SK-MEL-5 (cell line): ENCODE results near the gene LCN15. TPM values are rescaled to one million over a fixed set of nuclear protein-coding genes. Genes with fewer than 3 reads are reported as not detected.

ENCODE experiments used
- DNase-seq: peaks from one replicate; pipeline ENCODE4 v3.0.0-alpha.2; 2016; ENCODE audit warnings: low read depth, low spot score
- in situ Hi-C: cut with HindIII; loops from 2 replicates; pipeline ENCODE4 v1.10.0; 2016; ENCODE audit warnings: low sequenced_read_pairs, high pct_unique_total_duplicates, low pct_unique_long_range_greater_than_20kb
- total RNA-seq: library from RNA; depleted of rRNA; stranded (reverse); fragments of >200 nt; shearing (Covaris generic); gene quantifications from 2 replicates; pipeline ENCODE4 v1.2.3, GENCODE V29; 2014

Gene LCN15
- total RNA-seq, 1 experiment from 2014 or later, result 0.05 TPM

DNA sequence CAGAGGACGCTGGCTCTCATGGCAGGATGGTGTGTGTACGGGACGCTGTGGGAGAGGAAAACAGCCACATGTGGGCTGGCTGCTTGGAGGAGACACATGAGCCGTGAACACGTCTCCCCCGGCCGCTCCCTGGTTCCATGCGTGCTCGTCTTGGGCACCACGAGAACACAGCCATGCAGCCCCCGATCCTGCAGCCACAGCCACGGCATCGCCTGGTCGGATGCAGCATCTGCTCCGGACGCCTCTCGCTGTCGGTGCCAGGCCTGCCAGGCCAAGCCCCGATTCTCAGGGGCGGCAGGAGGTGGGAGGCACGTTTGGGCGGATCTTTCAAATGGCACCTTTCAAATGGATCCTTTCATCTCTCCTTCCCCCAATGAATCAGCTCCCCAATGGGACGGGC, 24.8 kb downstream of the LCN15 start:
- DNase-seq, result no peak
- in situ Hi-C loops, result no loop called here

DNA sequence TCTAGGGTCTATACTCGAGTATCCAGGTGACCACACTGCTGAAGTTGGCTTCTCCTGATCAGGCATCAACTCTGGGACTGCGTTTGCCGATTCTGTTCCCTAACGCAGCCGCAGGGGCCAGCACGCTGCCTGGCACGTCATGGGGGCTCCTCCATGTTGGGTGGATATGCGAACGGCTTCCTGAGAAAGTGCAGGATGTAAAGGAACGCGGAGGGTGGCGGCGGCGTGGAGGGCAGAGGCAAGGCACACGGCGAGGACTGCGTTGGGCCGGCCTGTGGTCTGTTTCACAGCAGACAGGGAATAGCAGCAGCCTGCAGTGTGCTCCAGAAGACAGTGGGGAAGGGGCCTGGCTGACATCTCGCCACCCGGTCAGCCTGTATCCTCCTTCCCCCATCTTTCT, 25.4 kb downstream of the LCN15 start:
- no peak for DNase-seq
- in situ Hi-C loops, result no loop called here

DNA sequence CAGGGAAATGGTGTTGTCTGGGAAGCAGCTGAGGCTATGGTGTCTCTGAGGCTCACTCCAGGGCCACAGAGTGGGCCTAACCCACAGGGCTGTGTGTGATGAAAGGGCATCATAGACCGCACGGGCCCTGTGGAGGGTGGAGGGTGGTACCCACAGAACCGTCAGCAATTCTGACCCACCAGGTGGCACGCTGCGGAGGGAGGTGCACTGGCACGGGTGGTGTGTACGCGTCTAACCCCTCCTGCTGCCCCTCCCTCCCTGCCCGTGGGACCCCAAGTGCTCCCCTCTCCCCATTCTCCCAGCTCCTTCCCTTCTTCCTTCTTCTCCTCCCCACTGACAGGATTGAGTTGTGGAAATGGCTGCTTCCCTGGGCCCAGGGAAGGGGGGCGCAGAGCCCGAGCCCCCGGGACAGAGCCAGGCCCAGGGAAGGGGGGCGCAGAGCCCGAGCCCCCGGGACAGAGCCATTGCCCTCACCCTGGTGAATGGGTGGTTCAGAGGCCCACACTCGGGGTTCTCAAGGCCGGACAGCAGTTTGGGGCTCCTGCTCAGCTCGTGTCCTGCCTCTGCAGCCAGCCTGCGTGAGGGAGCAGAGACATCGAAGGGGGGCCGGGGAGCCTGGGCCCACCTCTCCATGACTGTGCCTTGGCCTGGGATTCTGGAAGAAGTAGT, 28.4 kb downstream of the LCN15 start:
- in situ Hi-C loops, result no loop called here
- DNase-seq, result no peak

DNA sequence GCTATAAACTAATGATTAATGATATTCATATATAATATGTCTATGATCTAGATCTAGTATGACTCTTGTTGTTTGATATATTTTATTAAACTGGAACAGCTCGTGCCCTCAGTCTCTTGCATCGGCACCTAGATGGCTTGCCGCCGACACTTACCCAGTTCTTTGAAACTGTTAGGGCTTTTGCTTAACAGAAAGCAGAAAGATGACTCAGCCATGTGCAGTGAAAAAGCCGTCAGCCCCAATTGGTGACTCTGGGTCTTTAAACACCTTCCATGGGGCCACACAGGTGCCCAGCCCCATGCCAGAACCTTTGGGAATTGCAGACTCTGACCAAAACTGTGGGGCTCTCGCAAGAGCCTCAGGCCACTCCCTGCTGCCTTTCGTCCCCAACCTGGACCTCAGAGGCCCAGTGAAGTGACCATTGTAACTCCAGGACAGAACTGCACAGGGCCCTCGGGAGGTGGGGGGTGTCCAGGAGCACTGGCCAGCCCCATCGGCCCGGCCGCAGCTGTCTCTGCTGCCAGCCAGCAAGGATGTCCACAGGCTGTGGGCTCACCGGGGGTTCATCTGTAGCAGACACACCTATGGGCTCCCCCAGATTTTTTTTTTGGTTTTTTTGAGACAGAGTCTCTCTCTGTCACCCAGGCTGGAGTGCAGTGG, 29.4 kb downstream of the LCN15 start:
- DNase-seq, result no peak
- in situ Hi-C loops, result no loop called here

DNA sequence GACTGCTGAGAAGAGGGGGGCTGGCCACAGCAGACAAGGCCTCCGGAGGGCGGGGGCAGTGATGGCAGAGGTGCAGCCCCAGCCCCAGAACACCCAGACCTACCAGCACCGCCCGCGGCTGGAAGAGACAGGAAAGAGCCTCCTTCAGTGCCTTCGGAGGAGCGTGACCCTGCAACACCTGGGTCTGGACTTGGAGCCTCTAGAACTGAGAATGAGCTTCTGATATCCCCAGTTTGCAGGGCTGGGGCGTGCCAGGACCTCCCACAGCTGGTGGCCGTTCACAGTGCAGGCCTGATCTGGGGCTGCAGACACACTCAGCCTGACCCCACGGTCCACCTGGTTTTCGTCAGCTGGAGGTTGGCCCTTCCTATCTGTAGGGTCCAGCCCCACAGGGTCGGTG, 30.7 kb downstream of the LCN15 start:
- DNase-seq, result no peak
- in situ Hi-C loops, result no loop called here

DNA sequence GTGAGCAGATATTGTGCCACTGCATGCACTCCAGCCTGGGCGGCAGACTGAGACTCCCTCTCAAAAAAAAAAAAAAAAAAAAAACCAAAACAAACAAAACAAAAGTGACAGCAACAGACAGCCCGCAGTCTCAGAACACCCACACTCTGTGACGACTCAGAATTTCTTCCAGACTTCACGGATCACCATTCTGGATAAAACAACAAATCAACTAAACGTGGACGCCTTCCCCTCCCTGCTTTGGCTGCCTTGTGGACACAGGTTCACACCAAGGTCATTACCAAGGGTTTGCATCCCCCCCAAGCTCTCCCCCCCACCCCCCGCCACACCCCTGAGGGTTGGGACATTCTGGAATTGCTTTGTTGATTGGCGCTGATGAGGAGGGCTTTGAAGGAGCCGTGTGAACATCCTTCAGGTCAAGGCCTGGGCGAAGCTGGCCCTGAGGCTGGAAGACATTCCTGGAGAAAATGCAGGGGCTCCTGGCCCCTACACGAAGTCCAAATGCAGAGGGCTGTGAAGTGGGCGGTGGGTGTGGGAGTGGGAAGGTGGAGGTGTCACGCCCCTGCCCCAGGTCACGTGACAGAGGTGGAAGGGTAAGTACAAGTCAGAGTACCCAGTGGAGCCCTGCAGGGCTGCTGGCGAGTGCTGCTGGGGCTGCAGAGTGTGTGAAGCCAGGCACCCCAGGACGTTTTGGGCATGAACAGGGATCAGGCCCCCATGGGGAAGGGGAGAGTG, 31.7 kb downstream of the LCN15 start:
- DNase-seq, result no peak
- in situ Hi-C loops, result no loop called here

DNA sequence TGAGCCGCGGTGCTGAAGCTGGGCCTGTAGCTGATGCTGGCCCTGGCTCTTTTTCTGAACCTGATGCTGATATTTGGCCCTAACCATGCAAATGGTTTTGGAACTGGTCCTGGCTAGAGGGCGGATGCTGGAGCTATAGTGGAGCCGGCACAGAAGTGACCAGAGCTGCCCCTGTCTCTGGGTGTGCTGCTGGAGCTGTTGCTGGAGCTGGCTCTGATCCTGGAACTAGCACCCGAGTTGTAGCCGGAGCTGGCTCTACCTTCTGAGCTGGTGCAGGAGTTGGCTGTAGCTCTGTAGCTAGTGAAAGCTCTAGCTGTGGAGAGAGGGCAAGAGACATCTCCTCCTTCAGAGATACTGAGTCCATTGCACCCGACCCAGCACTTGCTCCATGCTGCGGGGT, 34.4 kb downstream of the LCN15 start:
- DNase-seq, result no peak
- in situ Hi-C loops, result no loop called here

DNA sequence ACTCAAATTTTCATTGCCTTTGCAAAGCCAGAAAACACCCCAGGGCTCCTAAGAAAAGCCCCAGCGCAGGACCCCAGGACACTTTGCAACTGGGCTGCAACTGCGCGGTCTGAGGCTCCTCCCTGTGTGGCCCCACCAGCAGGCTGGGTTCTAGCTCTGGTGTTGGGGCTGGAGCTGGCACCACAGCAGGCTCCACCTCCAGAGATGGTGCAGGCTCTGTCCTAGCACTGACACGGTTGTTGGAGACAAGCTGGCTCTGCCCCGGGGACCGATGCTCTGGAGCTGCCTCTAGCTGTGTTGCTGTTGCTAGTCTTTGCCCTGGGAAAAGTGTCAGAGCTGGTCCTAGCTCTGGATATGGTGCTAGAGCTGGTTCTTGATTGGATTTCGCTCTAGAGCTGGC, 35.2 kb downstream of the LCN15 start:
- in situ Hi-C loops, result no loop called here
- no peak for DNase-seq

DNA sequence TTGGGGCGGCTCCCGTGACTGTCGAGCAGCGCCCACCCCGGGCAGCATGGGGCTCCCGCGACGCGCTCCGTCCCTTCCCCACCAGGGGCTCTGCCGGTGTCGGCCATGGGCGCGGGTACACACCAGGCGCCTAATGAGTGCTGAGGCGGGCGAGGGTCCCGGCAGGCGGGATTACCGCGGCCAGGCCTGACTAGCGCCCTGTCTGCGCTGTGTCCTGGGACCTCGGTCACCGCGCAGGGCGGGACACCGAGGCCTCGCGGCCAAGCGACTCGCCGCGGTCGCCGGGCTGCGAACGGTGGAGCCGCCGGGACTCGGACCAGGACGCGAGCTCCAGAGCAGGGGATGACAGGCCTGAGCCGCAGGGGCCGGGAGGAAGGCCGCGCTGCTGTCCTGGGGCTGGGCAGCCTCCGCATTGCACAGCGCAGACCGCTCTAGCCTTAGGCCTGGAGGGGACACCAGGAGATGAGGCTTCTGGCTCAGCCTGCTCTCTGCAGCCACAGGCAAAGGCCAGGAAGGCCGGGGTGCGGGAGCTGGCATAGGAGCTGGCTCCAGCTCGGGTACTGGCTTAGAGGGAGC, 35.7 kb downstream of the LCN15 start:
- in situ Hi-C loops, result no loop called here
- DNase-seq, result no peak

DNA sequence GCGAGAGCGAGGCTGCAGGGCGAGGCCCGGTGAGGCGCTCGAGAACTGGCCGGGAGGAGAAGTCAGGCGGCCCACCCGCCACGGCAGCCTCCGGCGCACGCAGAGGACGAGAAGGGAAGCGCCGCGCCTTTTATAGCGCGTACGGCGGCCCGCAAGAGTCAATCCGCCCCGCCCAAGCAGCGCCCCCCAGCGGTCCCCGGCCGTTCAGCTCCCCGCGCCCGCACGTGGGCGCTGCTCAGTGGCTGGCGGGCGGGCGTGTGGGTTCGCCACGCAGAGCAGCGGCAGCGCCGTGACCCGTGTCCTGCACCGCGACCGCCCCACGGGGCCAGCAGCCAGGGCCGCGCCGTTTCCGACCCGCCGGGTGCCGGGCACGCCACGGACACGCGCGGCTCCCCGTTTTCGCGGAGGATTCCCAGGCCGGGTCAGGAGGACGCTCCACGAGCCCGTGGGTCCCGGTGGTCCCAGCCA, 36.2 kb downstream of the LCN15 start:
- in situ Hi-C loops, result no loop called here
- DNase-seq, result peak; percentile 83

DNA sequence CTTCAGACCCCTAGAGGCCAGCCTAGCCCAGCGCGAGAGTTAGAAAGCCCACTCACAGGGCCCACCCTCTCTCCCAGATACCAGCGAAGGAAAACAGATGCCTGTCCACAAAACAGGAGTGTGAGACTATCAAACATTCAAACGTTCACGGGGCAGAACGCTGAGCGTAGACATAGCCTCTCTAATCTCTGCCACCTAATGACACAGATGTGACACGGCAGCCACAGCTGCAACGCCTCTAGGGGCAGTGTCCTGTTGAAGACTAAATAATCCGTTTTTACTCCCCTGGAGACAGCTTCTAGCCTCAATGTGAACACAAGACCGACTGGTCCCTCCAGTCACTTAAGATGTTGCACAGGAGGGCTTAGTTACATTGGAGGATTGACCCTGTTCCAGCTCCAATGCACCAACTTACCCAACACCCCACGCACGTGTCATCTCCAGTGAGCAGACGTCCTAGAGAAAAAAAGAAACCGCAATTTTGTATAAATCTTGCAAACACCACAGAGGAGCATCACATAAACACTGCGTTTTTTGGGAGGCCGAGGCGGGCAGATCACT, 37.6 kb downstream of the LCN15 start:
- in situ Hi-C loops, result no loop called here
- no peak for DNase-seq

DNA sequence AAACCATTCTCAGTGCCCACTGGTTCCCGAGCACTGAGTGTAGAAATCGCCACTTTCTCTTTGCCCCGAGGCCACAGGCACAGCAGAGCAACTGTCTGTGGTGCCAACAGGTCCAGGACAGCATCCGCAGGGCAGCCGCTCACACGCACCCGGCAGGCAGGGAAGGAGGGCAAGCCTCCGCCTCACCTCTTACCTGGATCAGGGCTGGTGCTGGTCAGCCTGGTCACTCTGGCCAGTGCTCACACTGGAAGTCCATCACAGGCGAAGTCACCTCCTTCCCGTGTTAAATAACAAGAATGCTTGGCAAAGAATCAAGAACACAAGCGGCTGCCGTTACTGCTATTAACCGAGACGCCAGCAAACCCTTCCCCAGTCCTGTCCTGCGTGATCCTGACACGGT, 38.2 kb downstream of the LCN15 start:
- in situ Hi-C loops, result no loop called here
- DNase-seq, result no peak

DNA sequence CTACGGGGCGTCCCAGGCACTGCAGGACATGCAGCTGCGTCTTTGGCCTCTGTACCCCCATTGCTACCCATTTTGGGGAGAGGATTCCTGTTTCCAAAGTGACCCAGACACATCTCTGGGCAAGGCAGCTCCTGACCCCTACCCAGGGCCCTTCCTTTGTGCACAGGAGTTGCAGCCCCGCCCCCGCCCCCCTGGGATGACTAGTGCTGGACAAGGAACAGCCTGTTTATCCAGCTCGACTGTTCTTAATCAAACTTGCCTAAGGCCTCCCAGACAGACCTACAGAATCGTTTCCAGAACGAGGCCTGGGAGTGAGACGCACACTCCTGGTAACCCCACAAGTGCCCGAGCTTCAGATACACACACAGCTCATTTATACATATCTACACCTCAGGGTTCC, 38.7 kb downstream of the LCN15 start:
- DNase-seq, result peak; percentile 71
- in situ Hi-C loops, result no loop called here

DNA sequence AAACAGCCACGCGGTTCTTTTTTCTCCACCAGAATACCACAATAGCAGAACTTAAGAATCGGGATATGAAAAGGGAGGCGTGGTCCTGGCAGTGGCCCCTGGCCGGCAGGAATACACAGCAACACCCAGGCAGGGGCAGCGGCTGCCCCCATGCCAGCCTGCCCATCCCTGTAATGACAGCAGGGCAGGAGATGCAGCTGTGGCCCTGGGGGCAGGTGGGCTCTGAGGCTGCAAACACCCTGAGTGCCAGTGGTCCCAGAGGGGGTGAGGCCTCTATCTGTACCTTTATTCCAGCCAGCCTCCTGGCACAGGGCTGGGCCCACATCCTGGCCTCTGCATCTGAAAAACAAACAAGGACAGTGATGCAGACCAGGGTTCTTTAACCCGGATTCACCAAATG, 39.5 kb downstream of the LCN15 start:
- in situ Hi-C loops, result no loop called here
- DNase-seq, result no peak

DNA sequence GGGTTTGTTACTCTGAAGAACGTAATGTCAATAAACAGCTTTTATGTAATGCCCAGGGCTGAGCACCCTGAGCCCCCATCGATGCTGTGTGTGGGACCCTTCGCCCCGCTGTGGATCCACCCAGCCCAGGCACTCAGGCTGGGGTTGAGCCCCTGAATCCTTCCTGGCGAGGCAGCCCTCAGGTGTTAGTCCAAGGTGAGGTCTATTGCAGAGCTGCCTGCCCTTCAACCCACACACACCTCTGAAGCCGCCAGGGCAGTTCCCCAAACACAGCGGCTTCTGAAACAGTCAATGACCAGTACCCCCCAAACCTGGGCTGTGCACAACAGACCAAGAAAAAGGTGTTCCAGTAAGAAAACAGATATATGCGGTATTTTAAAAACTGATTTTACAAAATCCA, 40.3 kb downstream of the LCN15 start:
- DNase-seq, result no peak
- in situ Hi-C loops, result no loop called here

DNA sequence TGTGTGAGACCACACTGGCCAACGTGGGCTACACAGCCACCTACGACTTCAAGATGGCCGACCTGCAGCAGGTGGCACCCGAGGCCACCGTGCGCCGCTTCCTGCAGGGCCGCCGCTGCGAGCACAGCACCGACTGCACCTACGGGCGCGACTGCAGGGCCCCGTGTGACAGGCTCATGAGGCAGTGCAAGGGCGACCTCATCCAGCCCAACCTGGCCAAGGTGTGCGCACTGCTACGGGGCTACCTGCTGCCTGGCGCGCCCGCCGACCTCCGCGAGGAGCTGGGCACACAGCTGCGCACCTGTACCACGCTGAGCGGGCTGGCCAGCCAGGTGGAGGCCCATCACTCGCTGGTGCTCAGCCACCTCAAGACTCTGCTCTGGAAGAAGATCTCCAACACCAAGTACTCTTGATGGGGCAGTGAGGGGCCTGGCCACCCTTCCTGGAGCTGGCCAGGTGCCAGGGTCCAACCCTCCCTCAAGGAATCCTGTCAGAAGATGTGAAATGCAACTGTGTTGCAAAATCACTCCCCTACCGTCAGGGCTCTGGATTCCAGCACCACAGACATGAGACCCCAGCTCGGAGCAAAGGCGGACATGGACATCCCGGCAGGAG, 40.8 kb downstream of the LCN15 start:
- in situ Hi-C loops, result no loop called here
- no peak for DNase-seq

DNA sequence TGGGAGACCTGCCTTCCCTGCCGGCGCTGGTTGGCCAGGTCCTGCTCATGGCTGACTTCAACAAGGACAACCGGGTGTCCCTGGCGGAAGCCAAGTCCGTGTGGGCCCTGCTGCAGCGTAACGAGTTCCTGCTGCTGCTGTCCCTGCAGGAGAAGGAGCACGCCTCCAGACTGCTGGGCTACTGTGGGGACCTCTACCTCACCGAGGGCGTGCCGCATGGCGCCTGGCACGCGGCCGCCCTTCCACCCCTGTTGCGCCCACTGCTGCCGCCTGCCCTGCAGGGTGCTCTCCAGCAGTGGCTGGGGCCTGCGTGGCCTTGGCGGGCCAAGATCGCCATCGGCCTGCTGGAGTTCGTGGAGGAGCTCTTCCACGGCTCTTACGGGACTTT, 41.4 kb downstream of the LCN15 start:
- DNase-seq, result no peak
- in situ Hi-C loops, result no loop called here
